ENCODE measurements around the gene DNAJC13. TPM values are rescaled to one million over a fixed set of nuclear protein-coding genes. Genes with fewer than 3 reads are reported as not detected.
"Not testable (repeated sequence)": the region's sequence is repeated elsewhere in the genome, so short reads cannot be mapped to it uniquely, and the experiment has no call there.

Gene DNAJC13
- total and polyA plus RNA-seq, 8 donors: 6.5 to 197 (median 46.8) TPM

DNA sequence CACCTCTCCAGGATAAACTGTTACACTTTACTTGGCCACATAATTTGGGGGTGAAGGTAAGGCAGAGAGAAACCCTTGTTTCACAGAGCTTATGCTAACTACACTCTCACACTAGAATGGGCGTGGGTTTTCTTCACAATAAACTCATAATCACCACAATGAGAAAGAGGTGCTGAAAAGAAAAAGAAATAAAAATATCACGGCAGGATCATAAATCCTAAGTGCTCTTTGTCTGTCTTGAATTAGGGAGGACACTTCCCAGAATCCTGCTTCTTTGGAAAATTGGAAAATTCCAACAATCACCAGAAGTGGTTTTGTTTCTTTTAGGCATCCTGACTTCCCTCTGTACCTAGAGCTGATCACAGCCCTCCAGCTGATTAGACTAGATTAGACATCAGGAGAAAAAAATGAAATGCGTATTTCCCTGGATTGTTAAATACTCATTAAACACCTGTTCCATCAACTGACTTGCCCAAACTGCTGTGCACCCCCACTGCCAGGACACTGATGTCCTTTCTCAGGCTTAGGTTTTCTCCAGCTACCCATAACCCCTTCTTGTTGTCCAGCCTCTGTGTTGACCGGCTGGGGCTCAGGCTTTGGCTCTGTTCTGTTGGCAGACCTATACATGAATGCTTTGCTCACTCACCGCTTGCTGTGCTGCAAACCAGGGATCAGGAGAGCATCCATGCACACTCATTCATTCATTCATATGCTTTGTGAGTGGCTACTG, 138.2 kb downstream of the DNAJC13 start:
- WGBS, 5 donors: 59 to 82% (median 75%) methylated on average over 5 of the region's 5 CpGs
- no peaks in the 10 kb centered on the region for H3K9me3 ChIP-seq
- DNase-seq: no peak
- no peaks in the 10 kb centered on the region for H3K27me3 ChIP-seq
- H3K36me3 ChIP-seq: peaks cover 0 to 31% (median 25%) of the 10 kb centered on the region in 4 donors
- H3K27ac ChIP-seq: no peak overlapping the region
- TF ChIP-seq POLR2A (IDR thresholded peaks at IDR 0.05) (no peak), EP300 (IDR thresholded peaks at IDR 0.05) (no peak), POLR2AphosphoS5 (IDR thresholded peaks at IDR 0.05) (no peak)
- TF ChIP-seq, protein P1, sequence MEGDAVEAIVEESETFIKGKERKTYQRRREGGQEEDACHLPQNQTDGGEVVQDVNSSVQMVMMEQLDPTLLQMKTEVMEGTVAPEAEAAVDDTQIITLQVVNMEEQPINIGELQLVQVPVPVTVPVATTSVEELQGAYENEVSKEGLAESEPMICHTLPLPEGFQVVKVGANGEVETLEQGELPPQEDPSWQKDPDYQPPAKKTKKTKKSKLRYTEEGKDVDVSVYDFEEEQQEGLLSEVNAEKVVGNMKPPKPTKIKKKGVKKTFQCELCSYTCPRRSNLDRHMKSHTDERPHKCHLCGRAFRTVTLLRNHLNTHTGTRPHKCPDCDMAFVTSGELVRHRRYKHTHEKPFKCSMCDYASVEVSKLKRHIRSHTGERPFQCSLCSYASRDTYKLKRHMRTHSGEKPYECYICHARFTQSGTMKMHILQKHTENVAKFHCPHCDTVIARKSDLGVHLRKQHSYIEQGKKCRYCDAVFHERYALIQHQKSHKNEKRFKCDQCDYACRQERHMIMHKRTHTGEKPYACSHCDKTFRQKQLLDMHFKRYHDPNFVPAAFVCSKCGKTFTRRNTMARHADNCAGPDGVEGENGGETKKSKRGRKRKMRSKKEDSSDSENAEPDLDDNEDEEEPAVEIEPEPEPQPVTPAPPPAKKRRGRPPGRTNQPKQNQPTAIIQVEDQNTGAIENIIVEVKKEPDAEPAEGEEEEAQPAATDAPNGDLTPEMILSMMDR (IDR thresholded peaks at IDR 0.05): no peak
- intact Hi-C loops (cut with DNase I; ENCODE audit: low total_unique reads): no loop called here
- H3K4me3 ChIP-seq: no peak overlapping the region
- peaks cover 0 to 16% (median 14%) of the 10 kb centered on the region in 4 donors for H3K4me1 ChIP-seq

DNA sequence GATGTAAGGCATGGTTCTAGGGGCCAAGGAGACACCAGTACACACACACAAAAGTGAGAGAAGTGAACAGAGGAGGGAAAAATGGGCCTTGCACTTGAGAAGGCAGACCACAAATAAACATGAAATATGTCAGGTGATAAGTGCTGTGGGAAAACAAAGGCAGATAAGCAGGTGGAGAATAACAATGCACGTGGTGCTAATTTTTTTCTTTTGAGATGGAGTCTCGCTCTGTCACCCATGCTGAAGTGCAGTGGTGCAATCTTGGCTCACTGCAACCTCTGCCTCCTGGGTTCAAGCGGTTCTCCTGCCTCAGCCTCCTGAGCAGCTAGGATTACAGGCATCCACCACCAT, 138.7 kb downstream of the DNAJC13 start:
- H3K27ac ChIP-seq; intact Hi-C loops (cut with DNase I; ENCODE audit: low total_unique reads); DNase-seq; H3K4me3 ChIP-seq; H3K27me3 ChIP-seq; H3K9me3 ChIP-seq: not testable (repeated sequence)
- 60 to 85% (median 68%) methylated on average over 3 of the region's 3 CpGs for WGBS, 5 donors
- Histone ChIP-seq H3K36me3 (peaks cover 0 to 36% (median 30%) of the 10 kb centered on the region in 4 donors), H3K4me1 (peaks cover 0 to 13% (median 11%) of the 10 kb centered on the region in 4 donors)

DNA sequence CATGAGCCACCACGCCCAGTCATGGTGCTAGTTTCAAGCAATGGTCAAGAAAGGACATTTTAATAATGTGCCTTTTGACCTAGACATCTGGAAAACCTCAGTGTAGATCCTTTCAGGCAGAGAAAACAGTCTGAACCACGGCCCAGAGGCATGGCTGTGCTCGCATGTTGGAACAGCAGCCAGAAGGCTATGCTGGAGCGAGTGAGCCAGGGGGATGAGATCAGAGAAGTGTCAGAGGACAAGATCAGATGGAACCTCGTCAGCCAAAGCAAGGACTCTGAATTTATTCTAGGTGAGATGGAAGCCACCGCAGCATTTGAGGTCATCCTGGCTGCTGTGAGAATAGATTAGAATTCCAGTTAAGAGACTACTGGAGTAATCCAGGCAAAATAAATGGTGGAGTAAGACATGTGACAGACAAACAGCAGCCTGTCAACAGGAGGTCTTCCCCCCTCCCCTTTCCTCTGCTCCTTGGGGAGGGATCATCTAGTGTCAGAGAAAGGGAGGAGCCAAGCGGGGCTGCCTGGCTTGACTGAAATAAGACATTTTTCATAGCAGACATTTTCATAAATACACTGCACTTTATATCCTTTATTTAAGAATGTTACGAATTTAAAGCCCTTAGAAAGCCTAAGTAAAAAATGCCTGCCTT, 139.3 kb downstream of the DNAJC13 start:
- H3K27me3 ChIP-seq: no peaks in the 10 kb centered on the region
- intact Hi-C loops (cut with DNase I; ENCODE audit: low total_unique reads): no loop called here
- no peaks in the 10 kb centered on the region for H3K9me3 ChIP-seq
- DNase-seq: peak in 1 of 2 donors; percentile 47
- TF ChIP-seq POLR2AphosphoS5 (IDR thresholded peaks at IDR 0.05) (no peak), POLR2A (IDR thresholded peaks at IDR 0.05) (no peak)
- H3K27ac ChIP-seq: peak overlapping the region in 1 of 5 donors; percentile 21
- peaks cover 0 to 41% (median 31%) of the 10 kb centered on the region in 4 donors for H3K36me3 ChIP-seq
- no peak overlapping the region for H3K4me3 ChIP-seq
- peaks cover 0 to 13% (median 10%) of the 10 kb centered on the region in 4 donors for H3K4me1 ChIP-seq
- 73 to 90% (median 88%) methylated on average over 8 of the region's 8 CpGs for WGBS, 5 donors

DNA sequence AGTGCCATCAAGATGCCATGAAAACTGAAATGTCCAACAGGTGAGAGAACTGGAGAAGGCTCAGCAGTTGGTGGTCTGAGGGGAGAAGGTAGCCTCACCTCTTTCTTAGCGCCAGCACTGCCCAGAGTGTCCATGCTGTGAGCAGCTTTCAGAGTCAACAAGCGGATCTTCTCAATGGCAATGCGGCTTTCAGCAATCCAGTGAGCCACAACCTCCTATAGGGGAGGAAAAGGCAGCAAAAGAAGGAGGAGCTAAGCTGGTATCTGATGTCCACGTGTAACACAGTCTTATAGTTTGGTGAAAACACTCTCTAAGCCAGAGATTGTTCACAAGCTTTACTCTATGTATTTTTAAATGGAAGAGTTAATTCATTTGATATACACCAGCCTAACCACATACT, 143.7 kb downstream of the DNAJC13 start:
- no peak for DNase-seq
- TF ChIP-seq EP300 (IDR thresholded peaks at IDR 0.05) (no peak), POLR2A (IDR thresholded peaks at IDR 0.05) (no peak), POLR2AphosphoS5 (IDR thresholded peaks at IDR 0.05) (no peak)
- TF ChIP-seq, protein P1 (IDR thresholded peaks at IDR 0.05): no peak
- Histone ChIP-seq H3K4me1 (peaks cover 0 to 2% (median 0%) of the 10 kb centered on the region in 4 donors), H3K9me3 (no peaks in the 10 kb centered on the region), H3K27me3 (no peaks in the 10 kb centered on the region), H3K36me3 (peaks cover 0 to 48% (median 34%) of the 10 kb centered on the region in 4 donors), H3K27ac (no peak overlapping the region), H3K4me3 (no peak overlapping the region)
- WGBS, 5 donors: 75 to 84% (median 81%) methylated on average over 4 of the region's 4 CpGs
- intact Hi-C loops (cut with DNase I; ENCODE audit: low total_unique reads): no loop called here

DNA sequence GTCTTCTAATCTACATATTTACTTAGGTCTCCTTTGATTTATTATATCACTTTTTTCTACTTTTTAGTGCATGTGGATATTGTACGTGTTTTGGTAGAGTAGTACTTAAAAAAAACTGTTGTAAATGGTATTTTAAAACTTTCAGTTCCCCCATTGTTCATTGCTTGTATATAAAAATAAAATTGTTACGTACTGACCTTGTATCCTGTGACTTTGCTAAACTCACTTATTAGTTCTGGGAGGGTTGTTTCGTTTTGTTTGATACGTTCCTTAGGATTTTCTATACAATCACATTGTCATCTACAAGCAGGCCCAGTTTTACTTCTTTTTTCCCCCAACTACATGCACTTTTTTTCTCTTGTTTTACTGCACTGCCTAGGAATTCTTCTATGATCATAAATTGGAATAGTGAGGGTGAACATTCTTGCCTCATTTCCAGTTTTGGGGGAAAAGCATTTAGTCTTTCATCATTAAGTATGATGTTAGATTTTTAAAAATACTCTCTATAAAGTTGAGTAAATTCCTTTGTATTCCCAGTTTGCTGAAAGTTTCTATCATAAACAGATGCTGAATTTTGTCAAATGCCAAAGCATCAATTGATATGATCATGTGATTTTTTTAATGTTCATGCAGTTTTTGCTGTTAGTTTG, 146.2 kb downstream of the DNAJC13 start:
- peak in 1 of 2 donors; percentile 27 for DNase-seq
- H3K4me1 ChIP-seq: no peaks in the 10 kb centered on the region
- 87 to 94% (median 91%) methylated on average over 4 of the region's 4 CpGs for WGBS, 5 donors
- no peak overlapping the region for H3K4me3 ChIP-seq
- no peaks in the 10 kb centered on the region for H3K9me3 ChIP-seq
- H3K27ac ChIP-seq: no peak overlapping the region
- intact Hi-C loops (cut with DNase I; ENCODE audit: low total_unique reads): no loop called here
- peaks cover 0 to 33% (median 28%) of the 10 kb centered on the region in 4 donors for H3K36me3 ChIP-seq
- H3K27me3 ChIP-seq: no peaks in the 10 kb centered on the region
- TF ChIP-seq POLR2A (IDR thresholded peaks at IDR 0.05) (no peak), POLR2AphosphoS5 (IDR thresholded peaks at IDR 0.05) (no peak), EP300 (IDR thresholded peaks at IDR 0.05) (no peak)
- TF ChIP-seq, protein P1 (IDR thresholded peaks at IDR 0.05): no peak
